ENCODE results near the gene FOXP1.

FOXP1 gene

DNA sequence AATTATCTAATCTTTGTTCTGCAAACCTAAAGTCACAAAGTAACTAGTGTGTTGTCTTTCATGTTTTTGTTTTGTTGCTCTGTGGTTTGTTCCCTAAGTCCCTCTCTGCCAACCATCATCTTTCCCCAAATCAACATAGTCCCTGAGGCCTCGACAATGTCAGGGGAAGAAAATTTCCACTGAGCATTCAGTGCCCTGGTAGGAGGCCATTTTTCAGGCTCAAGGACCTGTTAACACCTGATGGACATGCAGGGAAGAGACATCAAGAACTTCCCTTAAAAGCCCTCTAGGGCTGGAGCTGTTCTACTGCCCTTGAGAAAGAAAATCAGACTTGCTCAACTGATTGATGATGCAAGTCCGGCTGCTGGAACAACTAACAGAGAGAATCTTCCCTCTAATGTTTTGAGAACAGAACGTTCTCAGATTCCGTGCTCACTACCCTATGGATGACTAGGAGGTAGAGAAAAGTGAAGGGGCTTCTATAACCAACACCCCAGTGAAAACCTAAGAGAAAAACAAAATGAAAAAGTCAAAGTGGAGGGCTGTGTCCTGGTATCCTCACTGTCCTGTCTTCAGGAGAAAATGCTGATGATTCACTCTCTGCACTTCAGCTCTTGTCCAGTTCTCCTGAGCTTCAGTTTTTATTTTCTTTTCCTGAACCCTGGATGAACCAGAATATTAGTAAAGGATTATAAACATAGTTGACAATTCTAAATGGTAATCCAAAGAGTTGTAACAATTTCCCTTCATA lies 373.1 kb downstream of the FOXP1 start:
- peak overlapping the region; percentile 36 for H3K27ac Mint-ChIP-seq
- peaks cover 5% of the 10 kb centered on the region for H3K36me3 Mint-ChIP-seq
- ATAC-seq = no peak
- no peaks in the 10 kb centered on the region for H3K9me3 Mint-ChIP-seq
- no peaks in the 10 kb centered on the region for H3K27me3 Mint-ChIP-seq
- H3K4me3 Mint-ChIP-seq = no peak overlapping the region
- H3K4me1 Mint-ChIP-seq = peaks cover 39% of the 10 kb centered on the region

- ATAC-seq = no peak
- peaks cover 40% of the 10 kb centered on the region for H3K4me1 Mint-ChIP-seq
Observed at GRCh38 chr3:71208211-71209095, 375.1 kb downstream of the FOXP1 start.

GRCh38 chr3:71207632-71208031 lies 375.9 kb downstream of the FOXP1 start:
- Mint-ChIP-seq H3K36me3 (peaks cover 18% of the 10 kb centered on the region), H3K4me3 (no peak overlapping the region), H3K9me3 (no peaks in the 10 kb centered on the region), H3K27ac (peak overlapping the region; percentile 75), H3K27me3 (no peaks in the 10 kb centered on the region), H3K4me1 (peaks cover 47% of the 10 kb centered on the region)
- no peak for ATAC-seq

More at GRCh38 chr3:71208211-71209095, 375.1 kb downstream of the FOXP1 start:
- Mint-ChIP-seq H3K36me3 (peaks cover 17% of the 10 kb centered on the region), H3K4me3 (no peak overlapping the region), H3K27ac (peak overlapping the region; percentile 75), H3K27me3 (no peaks in the 10 kb centered on the region), H3K9me3 (no peaks in the 10 kb centered on the region)

DNA sequence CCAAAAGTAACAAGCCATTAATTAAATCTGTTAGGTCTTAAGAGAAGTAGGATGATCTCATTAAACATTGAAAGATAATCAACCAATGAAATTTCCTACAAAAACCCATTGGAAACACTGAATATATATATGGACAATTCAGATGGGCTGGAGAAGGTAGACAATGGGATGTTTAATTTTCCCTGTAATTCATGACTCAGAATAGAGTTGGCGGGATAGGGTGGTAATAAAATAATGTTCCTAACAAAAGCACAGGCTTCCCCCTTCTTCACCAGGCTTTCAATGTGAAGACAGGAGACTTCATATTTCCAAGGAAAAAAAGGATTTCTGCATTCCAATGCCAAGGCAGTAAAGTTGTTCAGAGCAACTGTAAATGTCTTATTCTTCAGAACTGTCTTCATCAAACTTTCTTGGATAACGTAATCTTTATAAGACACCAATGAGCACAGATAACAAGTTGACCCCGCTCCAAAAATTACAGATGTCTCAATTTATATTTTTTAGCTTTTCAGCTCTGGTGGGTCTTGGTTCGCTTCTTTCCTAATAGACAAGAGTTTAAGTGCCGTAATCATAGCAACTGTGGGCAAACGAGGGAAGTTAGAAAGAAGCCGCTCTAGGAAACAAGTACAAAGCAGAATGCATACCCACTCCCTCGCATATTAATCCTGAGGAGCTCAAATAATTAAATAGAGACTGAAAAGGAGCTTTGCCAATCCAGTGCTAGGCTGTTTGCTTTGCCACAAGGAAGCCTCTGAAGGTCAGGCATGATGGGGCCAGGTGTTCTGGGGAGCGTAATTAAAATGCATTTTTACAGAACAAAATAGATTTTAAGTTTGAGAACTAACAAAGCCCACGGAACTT lies 377.0 kb downstream of the FOXP1 start:
- H3K27ac Mint-ChIP-seq = no peak overlapping the region
- no peaks in the 10 kb centered on the region for H3K27me3 Mint-ChIP-seq
- H3K4me1 Mint-ChIP-seq = peaks cover 49% of the 10 kb centered on the region
- peaks cover 18% of the 10 kb centered on the region for H3K36me3 Mint-ChIP-seq
- no peaks in the 10 kb centered on the region for H3K9me3 Mint-ChIP-seq
- H3K4me3 Mint-ChIP-seq = no peak overlapping the region
- ATAC-seq = no peak

GRCh38 chr3:71203727-71204488 lies 379.6 kb downstream of the FOXP1 start:
- peak overlapping the region; percentile 50 for H3K27ac Mint-ChIP-seq

DNA sequence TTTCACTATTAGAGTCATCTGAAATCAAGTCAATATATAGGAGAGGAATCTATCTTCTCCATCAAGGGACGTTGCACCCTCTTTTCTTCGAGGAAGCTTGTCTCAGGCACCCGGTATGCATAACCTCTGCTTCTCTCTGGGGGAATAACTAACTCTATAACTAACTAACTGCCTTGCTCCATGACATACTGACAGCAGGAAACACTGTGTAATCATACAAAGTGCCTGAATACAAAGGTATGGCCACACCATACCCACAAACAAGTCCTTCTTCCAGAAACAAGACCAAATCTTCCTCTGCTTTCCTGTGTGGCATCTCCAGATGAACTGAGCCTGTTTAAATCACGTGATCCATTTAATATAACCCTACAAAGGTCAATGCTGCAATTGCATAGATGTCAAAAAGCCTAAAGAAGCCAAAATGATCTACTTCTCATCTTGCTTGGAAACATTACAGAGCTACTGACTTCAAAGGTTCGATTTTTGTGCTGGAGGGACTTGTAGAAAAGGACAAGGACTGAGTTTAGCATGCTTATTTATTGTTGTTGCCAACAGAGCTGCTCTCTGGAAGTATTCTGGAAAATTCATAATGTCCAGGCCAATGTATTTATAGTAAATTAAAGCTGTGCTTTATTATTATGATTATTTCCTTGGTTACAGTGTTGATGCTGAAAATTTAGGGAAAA lies 380.5 kb downstream of the FOXP1 start:
- Mint-ChIP-seq H3K9me3 (no peaks in the 10 kb centered on the region), H3K36me3 (peaks cover 13% of the 10 kb centered on the region), H3K27me3 (no peaks in the 10 kb centered on the region), H3K4me1 (peaks cover 36% of the 10 kb centered on the region), H3K27ac (peak overlapping the region; percentile 50), H3K4me3 (no peak overlapping the region)
- no peak for ATAC-seq

More at GRCh38 chr3:71203727-71204488, 379.6 kb downstream of the FOXP1 start:
- Mint-ChIP-seq H3K27me3 (no peaks in the 10 kb centered on the region), H3K4me3 (no peak overlapping the region), H3K4me1 (peaks cover 45% of the 10 kb centered on the region), H3K36me3 (peaks cover 13% of the 10 kb centered on the region), H3K9me3 (no peaks in the 10 kb centered on the region)
- ATAC-seq = no peak

DNA sequence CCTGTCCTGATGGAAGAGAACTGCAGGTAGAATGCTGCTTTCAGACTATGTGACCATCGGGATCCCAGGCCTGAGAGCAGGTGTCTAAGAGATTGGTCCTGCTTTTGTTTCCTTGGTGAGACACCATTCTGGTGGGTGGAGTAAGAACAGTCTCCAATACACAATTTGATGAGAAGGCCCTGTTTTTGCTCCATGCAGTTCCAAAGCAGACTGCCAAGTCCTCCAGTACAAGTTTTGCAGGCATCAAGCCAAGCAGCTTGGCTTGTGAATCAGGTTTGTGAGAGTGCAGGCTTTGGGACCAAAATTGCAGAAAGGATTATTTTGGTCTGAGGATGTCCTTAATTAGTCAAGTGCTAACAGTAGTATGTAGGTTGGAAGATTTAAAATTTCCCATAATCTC lies 381.6 kb downstream of the FOXP1 start:
- H3K27ac Mint-ChIP-seq = peak overlapping the region; percentile 50

DNA sequence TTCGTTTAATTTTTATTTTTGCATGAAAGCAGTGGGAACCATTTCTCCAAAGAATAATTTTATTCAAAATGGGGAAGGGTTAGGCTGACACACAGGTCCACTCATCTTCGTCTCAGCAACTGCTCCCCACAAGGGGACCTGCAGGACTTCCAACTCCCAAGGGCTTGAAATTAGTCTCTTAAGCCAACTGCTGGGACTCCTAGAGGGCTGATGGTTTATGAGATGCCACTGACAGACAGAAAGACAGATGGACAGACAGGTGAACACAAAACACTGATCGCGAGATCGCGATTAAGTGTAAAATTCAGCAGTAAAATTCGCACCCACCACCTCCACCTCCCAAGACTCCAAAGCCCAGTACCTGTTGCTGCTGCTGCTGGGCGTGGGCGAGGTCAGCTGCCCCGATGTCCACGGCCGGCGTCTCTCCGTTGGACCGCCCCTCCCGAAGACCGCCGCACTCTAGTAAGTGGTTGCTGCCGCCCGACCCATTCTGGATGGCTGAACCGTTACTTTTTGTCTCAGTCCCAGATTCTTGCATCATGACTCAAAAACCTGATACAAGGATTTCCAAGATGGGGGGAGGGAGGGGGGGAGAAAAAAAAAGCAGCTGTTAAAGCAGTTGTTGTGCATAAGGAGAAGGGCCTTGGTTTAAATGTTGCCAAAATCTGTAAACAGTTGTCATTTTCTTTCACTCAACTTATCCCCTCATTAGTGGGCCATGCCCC lies 385.5 kb downstream of the FOXP1 start:
- no peaks in the 10 kb centered on the region for H3K9me3 Mint-ChIP-seq
- H3K36me3 Mint-ChIP-seq = peaks cover 24% of the 10 kb centered on the region
- no peak for ATAC-seq
- no peak overlapping the region for H3K27ac Mint-ChIP-seq
- H3K27me3 Mint-ChIP-seq = no peaks in the 10 kb centered on the region
- H3K4me1 Mint-ChIP-seq = peaks cover 24% of the 10 kb centered on the region
- H3K4me3 Mint-ChIP-seq = no peak overlapping the region

More for the DNA sequence above, 381.6 kb downstream of the FOXP1 start:
- peaks cover 28% of the 10 kb centered on the region for H3K4me1 Mint-ChIP-seq
- H3K36me3 Mint-ChIP-seq = peaks cover 19% of the 10 kb centered on the region
- ATAC-seq = no peak
- H3K27me3 Mint-ChIP-seq = no peaks in the 10 kb centered on the region
- H3K9me3 Mint-ChIP-seq = no peaks in the 10 kb centered on the region
- H3K4me3 Mint-ChIP-seq = no peak overlapping the region

DNA sequence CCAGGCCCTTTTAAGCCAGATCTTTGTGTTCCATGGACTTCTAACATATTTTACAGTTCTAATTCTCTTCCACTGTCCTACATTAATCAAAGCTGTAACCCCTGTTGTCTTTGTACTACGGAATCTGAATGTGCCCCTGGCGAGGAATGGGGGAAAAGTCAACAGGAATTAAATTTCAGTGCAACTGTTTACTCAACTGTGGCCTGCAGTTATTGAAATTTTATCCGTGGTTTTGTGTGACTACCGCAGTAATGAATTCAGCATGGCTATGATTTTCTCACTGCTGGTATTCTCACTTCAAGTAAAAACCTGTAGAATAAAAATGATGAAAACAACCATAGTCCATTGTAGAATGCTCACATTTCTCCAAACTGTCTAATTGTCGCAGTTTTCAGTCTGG lies 388.0 kb downstream of the FOXP1 start:
- no peak overlapping the region for H3K27ac Mint-ChIP-seq
- peaks cover 24% of the 10 kb centered on the region for H3K36me3 Mint-ChIP-seq
- H3K9me3 Mint-ChIP-seq = no peaks in the 10 kb centered on the region
- H3K4me3 Mint-ChIP-seq = no peak overlapping the region
- no peak for ATAC-seq
- peaks cover 29% of the 10 kb centered on the region for H3K4me1 Mint-ChIP-seq
- no peaks in the 10 kb centered on the region for H3K27me3 Mint-ChIP-seq

DNA sequence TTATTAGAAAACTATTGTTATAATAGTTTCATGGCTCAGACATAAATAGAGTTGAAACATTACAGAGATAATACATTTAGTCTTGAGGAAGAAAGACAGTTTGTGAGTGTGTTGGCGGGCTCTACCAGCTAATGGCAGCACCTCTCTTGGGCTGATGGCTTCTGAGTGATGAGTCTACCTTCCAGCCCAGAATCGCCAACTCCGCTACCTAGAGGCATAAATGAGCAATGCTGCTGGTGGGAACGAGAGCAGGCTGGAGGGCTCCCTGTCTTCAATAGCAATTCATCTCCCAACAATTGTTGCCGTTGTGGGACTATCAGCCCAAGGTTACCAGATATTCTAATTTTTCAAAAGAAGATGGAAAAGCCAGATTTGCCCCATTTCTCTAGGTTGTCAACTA lies 388.7 kb downstream of the FOXP1 start:
- no peak overlapping the region for H3K4me3 Mint-ChIP-seq
- peaks cover 3% of the 10 kb centered on the region for H3K9me3 Mint-ChIP-seq
- H3K27ac Mint-ChIP-seq = no peak overlapping the region
- peaks cover 35% of the 10 kb centered on the region for H3K4me1 Mint-ChIP-seq
- no peaks in the 10 kb centered on the region for H3K27me3 Mint-ChIP-seq
- peaks cover 29% of the 10 kb centered on the region for H3K36me3 Mint-ChIP-seq
- ATAC-seq = no peak

- Mint-ChIP-seq H3K9me3 (peaks cover 3% of the 10 kb centered on the region), H3K27me3 (no peaks in the 10 kb centered on the region), H3K27ac (peak overlapping the region; percentile 33), H3K36me3 (peaks cover 36% of the 10 kb centered on the region), H3K4me3 (no peak overlapping the region), H3K4me1 (peaks cover 47% of the 10 kb centered on the region)
- ATAC-seq = no peak
Observed at GRCh38 chr3:71191031-71191482, 392.5 kb downstream of the FOXP1 start.

GRCh38 chr3:71189480-71189879 lies 394.0 kb downstream of the FOXP1 start:
- Mint-ChIP-seq H3K27me3 (no peaks in the 10 kb centered on the region), H3K36me3 (peaks cover 36% of the 10 kb centered on the region), H3K27ac (peak overlapping the region; percentile 25), H3K9me3 (peaks cover 3% of the 10 kb centered on the region), H3K4me1 (peaks cover 63% of the 10 kb centered on the region), H3K4me3 (no peak overlapping the region)
- ATAC-seq = no peak

DNA sequence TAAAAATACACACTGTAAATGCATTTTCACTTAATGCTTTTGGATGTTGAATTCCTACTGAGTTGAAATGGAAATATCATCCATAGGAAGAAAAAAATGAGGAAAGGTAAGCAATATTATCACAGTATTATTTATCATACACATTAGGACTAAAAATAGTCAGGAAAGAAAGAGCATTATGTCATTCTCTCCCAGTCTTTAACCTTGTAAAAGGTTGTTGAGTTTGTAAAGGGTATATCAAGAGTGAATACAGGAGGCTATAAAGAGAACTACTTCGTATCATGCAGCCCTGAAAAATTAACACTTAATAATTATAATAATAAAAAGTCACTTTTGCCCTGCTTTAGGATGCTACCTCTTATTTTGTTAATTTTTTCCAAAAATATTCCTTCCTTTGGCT lies 395.8 kb downstream of the FOXP1 start:
- H3K4me3 Mint-ChIP-seq = no peak overlapping the region
- no peak overlapping the region for H3K27ac Mint-ChIP-seq
- ATAC-seq = no peak
- H3K9me3 Mint-ChIP-seq = peaks cover 3% of the 10 kb centered on the region
- peaks cover 60% of the 10 kb centered on the region for H3K4me1 Mint-ChIP-seq
- no peaks in the 10 kb centered on the region for H3K27me3 Mint-ChIP-seq
- H3K36me3 Mint-ChIP-seq = peaks cover 29% of the 10 kb centered on the region

Data from stimulated activated memory B cell treated with anti-CD40 and anti-IgM and Interleukin-4, amounts not matched to agents 10 μg/mL and 1 μg/mL and 100 μg/mL, for 72 hours (primary cell).